ENCODE measurements around the gene NMRAL1. TPM values are rescaled to one million over a fixed set of nuclear protein-coding genes. Genes with fewer than 3 reads are reported as not detected.
A peak's percentile ranks its signal among the peaks of the same experiment; 100 is the strongest.

Gene NMRAL1
- total and polyA plus RNA-seq, 10 donors: 26.3 to 58.6 (median 41.8) TPM

GRCh38 chr16:4511441-4512082, 37.1 kb upstream of the NMRAL1 start:
- H3K4me3 ChIP-seq: no peak overlapping the region
- TF ChIP-seq POLR2A (IDR thresholded peaks at IDR 0.05): no peak
- peak in 6 of 11 experiments; percentile 6 to 39 (median 14) for TF ChIP-seq CTCF (IDR thresholded peaks at IDR 0.05 in 8 of 11, conservative IDR thresholded peaks at IDR 0.05 in 3 of 11)
- peak in 1 of 3 donors; percentile 27 for TF ChIP-seq POLR2AphosphoS5 (IDR thresholded peaks at IDR 0.05)
- DNase-seq: peak; percentile 73
- no peaks in the 10 kb centered on the region for H3K9me3 ChIP-seq
- peak overlapping the region in 3 of 8 donors; percentile 14 to 46 (median 35) for H3K27ac ChIP-seq
- H3K4me1 ChIP-seq: peaks cover 29 to 69% (median 50%) of the 10 kb centered on the region in 6 donors
- 69 to 80% (median 71%) methylated on average over 5 to 9 of the region's 9 CpGs for WGBS, 5 donors
- intact Hi-C loops (cut with DNase I; ENCODE audit: low total_unique reads): no loop called here
- no peaks in the 10 kb centered on the region for H3K27me3 ChIP-seq (replicated peaks in 1 of 7)
- H3K36me3 ChIP-seq: peaks cover 4 to 77% (median 62%) of the 10 kb centered on the region in 6 donors

- WGBS, 5 donors: 58 to 81% (median 71%) methylated on average over 13 to 14 of the region's 14 CpGs
- Histone ChIP-seq H3K36me3 (peaks cover 4 to 84% (median 64%) of the 10 kb centered on the region in 6 donors), H3K27ac (peak overlapping the region in 3 of 8 donors; percentile 14 to 46 (median 35)), H3K4me1 (peaks cover 28 to 69% (median 50%) of the 10 kb centered on the region in 6 donors), H3K27me3 (replicated peaks in 1 of 7) (no peaks in the 10 kb centered on the region), H3K9me3 (no peaks in the 10 kb centered on the region), H3K4me3 (no peak overlapping the region)
- intact Hi-C loops (cut with DNase I; ENCODE audit: low total_unique reads): no loop called here
- peak; percentile 59 for DNase-seq
- no peak for TF ChIP-seq CTCF (IDR thresholded peaks at IDR 0.05 in 8 of 11, conservative IDR thresholded peaks at IDR 0.05 in 3 of 11)
- TF ChIP-seq POLR2A (IDR thresholded peaks at IDR 0.05): no peak
- TF ChIP-seq POLR2AphosphoS5 (IDR thresholded peaks at IDR 0.05): peak in 1 of 3 donors; percentile 6
These were observed 36.5 kb upstream of the NMRAL1 start for GRCh38 chr16:4510747-4511426.

- intact Hi-C loops (cut with DNase I; ENCODE audit: low total_unique reads): no loop called here
- H3K4me3 ChIP-seq: no peak overlapping the region
- 74 to 87% (median 84%) methylated on average over 5 of the region's 5 CpGs for WGBS, 5 donors
- DNase-seq: peak; percentile 51
- peak overlapping the region in 1 of 8 donors; percentile 2 for H3K27ac ChIP-seq
- H3K4me1 ChIP-seq: peaks cover 27 to 69% (median 50%) of the 10 kb centered on the region in 6 donors
- peaks cover 4 to 91% (median 64%) of the 10 kb centered on the region in 6 donors for H3K36me3 ChIP-seq
- no peaks in the 10 kb centered on the region for H3K9me3 ChIP-seq
- no peaks in the 10 kb centered on the region for H3K27me3 ChIP-seq (replicated peaks in 1 of 7)
- TF ChIP-seq POLR2AphosphoS5 (IDR thresholded peaks at IDR 0.05) (no peak), CTCF (IDR thresholded peaks at IDR 0.05 in 8 of 11, conservative IDR thresholded peaks at IDR 0.05 in 3 of 11) (no peak), POLR2A (IDR thresholded peaks at IDR 0.05) (no peak)
These were observed 35.7 kb upstream of the NMRAL1 start for GRCh38 chr16:4510131-4510530.

- DNase-seq: peak; percentile 39
- intact Hi-C loops (cut with DNase I; ENCODE audit: low total_unique reads): no loop called here
- TF ChIP-seq POLR2AphosphoS5 (IDR thresholded peaks at IDR 0.05) (peak in 2 of 3 donors; percentile 3 to 42), CTCF (IDR thresholded peaks at IDR 0.05 in 8 of 11, conservative IDR thresholded peaks at IDR 0.05 in 3 of 11) (no peak), POLR2A (IDR thresholded peaks at IDR 0.05) (no peak)
- Histone ChIP-seq H3K27ac (peak overlapping the region in 1 of 8 donors; percentile 2), H3K4me3 (no peak overlapping the region), H3K4me1 (peaks cover 25 to 69% (median 50%) of the 10 kb centered on the region in 6 donors), H3K9me3 (no peaks in the 10 kb centered on the region), H3K36me3 (peaks cover 4 to 91% (median 64%) of the 10 kb centered on the region in 6 donors), H3K27me3 (replicated peaks in 1 of 7) (no peaks in the 10 kb centered on the region)
- 92 to 98% (median 94%) methylated on average over 6 to 8 of the region's 8 CpGs for WGBS, 5 donors
These were observed 35.0 kb upstream of the NMRAL1 start for GRCh38 chr16:4509420-4509819.

All from spleen (tissue), 11 donors.